ENCODE results near the gene UNKL. TPM values are rescaled to one million over a fixed set of nuclear protein-coding genes. Genes with fewer than 3 reads are reported as not detected.

Gene UNKL
- total and polyA plus RNA-seq, 2 donors (not counting 1 experiment from before 2014, with no cell fraction given), result 53.9 to 178 TPM

DNA sequence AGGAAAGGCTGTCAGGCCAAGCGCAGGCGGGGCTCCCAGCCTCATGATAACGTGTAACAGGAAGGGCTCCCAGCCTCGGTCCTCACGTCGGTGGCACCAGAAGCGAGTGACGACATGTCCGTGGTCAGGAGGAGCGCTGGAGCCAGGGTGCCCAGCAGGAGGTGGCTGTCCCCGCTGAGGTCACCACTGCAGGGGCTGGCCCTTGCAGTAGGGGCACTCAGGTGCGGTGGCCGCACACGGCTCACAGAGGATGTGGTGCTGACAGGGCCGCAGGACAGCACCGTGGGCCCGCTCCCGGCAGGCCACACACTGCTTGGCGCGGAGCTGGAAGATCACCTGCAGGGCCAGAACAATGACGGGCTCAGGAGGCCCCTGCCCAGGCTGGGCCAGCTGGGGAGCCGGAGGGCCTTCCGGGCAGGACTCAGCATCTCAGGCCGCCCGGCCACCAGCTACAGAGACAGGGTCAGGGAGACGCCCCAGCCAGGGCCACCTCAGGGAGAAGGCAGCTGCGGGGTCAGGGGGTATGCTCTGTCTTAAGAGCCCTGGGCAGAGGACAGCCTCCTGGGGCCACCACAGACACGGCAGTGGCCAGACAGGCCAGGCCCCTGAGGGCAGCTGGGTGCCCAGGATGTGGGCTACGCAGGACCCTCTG, 48.3 kb downstream of the UNKL start:
- ChIA-PET POLR2A (no interaction called here), CTCF (interaction anchor here (0.9 kb wide), 1 partner anchor 19 kb away, joined by 3 read pairs; no protein-coding TSS in a partner anchor)
- Histone ChIP-seq H3K4me3 (ENCODE audit: control extremely low read depth in 1 of 5, extremely low read depth in 1 of 5, insufficient read depth in 1 of 5, low read depth in 2 of 5, low read length in 4 of 5) (no peak overlapping the region), H3K4me1 (ENCODE audit: control insufficient read depth in 2 of 2, insufficient read depth in 2 of 2, low read length in 2 of 2) (no peaks in the 10 kb centered on the region), H3K4me2 (replicated peaks; ENCODE audit: low read depth, low read length, poor library complexity, severe bottlenecking) (no peak overlapping the region), H2AFZ (ENCODE audit: insufficient read depth, low read depth, low read length, poor library complexity, severe bottlenecking) (no peak overlapping the region), H3K27me3 (replicated peaks in 1 of 4; ENCODE audit: control extremely low read depth in 1 of 4, control insufficient read depth in 3 of 4, insufficient read depth in 4 of 4, low read length in 3 of 4) (no peaks in the 10 kb centered on the region), H3K9ac (ENCODE audit: low read length) (no peak overlapping the region), H3K79me2 (ENCODE audit: control insufficient read depth, insufficient read depth, low read length) (peaks cover 13% of the 10 kb centered on the region), H3K27ac (ENCODE audit: low read length in 2 of 2) (no peak overlapping the region), H3K9me3 (ENCODE audit: control extremely low read depth in 1 of 3, control insufficient read depth in 2 of 3, insufficient read depth in 1 of 3, low read length in 2 of 3) (peaks cover 0 to 2% (median 0%) of the 10 kb centered on the region in 3 donors), H3K36me3 (replicated peaks in 1 of 2; ENCODE audit: control extremely low read depth in 1 of 2, control insufficient read depth in 1 of 2, extremely low read depth in 1 of 2, insufficient read depth in 2 of 2, low read length in 1 of 2) (peaks cover 0 to 57% of the 10 kb centered on the region in 2 experiments), H4K20me1 (ENCODE audit: control insufficient read depth, insufficient read depth, low read length, poor library complexity, severe bottlenecking) (peaks cover 44% of the 10 kb centered on the region)
- TF ChIP-seq CTCF (IDR thresholded peaks at IDR 0.05), result no peak
- TF ChIP-seq EZH2 (IDR thresholded peaks at IDR 0.05; ENCODE audit: borderline replicate concordance, insufficient read depth, low read depth, low read length, poor library complexity, severe bottlenecking), result no peak
- no peak overlapping the region for H3K4me3 Mint-ChIP-seq
- no peaks in the 10 kb centered on the region for H3K27me3 Mint-ChIP-seq
- intact Hi-C loops (cut with micrococcal nuclease), result no loop called here
- 96% methylated on average over 29 of the region's 29 CpGs for WGBS (ENCODE audit: insufficient coverage)
- peaks cover 2% of the 10 kb centered on the region for H3K4me1 Mint-ChIP-seq
- no peak overlapping the region for H3K27ac Mint-ChIP-seq
- no peaks in the 10 kb centered on the region for H3K9me3 Mint-ChIP-seq (ENCODE audit: insufficient read depth)
- DNase-seq (no peak), ATAC-seq (ENCODE audit: low read depth) (no peak)

DNA sequence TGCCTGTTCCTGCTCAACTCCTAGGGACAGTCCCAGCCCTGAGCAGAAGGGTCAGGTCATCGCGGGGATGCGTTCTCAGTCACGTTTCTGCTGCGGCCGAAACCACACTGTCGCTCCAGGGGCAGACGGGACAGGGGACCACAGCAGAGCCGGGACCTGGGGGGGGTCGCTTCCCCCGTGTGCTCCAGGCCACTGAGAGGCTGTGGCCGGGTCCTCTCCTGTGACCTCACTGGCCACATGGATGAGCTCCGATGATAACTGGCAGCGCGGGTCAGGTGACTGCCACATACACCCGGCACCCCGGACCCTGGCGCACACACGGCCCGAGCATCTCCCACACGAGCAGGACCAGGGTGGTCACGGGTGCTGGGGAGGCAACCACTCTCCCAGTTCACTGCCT, 50.0 kb downstream of the UNKL start:
- POLR2A ChIA-PET, result no interaction called here
- no peak for DNase-seq
- peaks cover 2% of the 10 kb centered on the region for H3K4me1 Mint-ChIP-seq
- CTCF ChIA-PET, result interaction anchor here (0.7 to 4.0 kb wide), 16 partner anchors 9 to 313 kb away, joined by 3 to 20 read pairs (median 4); partner anchors contain the start of genes JPT2 and UQCC4
- H3K9me3 Mint-ChIP-seq (ENCODE audit: insufficient read depth), result no peaks in the 10 kb centered on the region
- 91% methylated on average over 22 of the region's 22 CpGs for WGBS (ENCODE audit: insufficient coverage)
- TF ChIP-seq EZH2 (IDR thresholded peaks at IDR 0.05; ENCODE audit: borderline replicate concordance, insufficient read depth, low read depth, low read length, poor library complexity, severe bottlenecking) (no peak), CTCF (IDR thresholded peaks at IDR 0.05) (no peak)
- H3K4me2 ChIP-seq (replicated peaks; ENCODE audit: low read depth, low read length, poor library complexity, severe bottlenecking), result no peak overlapping the region
- no peak for ATAC-seq (ENCODE audit: low read depth)
- intact Hi-C loops (cut with micrococcal nuclease), result no loop called here
- H3K4me1 ChIP-seq (ENCODE audit: control insufficient read depth in 2 of 2, insufficient read depth in 2 of 2, low read length in 2 of 2), result no peaks in the 10 kb centered on the region
- no peak overlapping the region for H3K27ac ChIP-seq (ENCODE audit: low read length in 2 of 2)
- no peak overlapping the region for H3K9ac ChIP-seq (ENCODE audit: low read length)
- H2AFZ ChIP-seq (ENCODE audit: insufficient read depth, low read depth, low read length, poor library complexity, severe bottlenecking), result no peak overlapping the region
- H3K4me3 ChIP-seq (ENCODE audit: control extremely low read depth in 1 of 5, extremely low read depth in 1 of 5, insufficient read depth in 1 of 5, low read depth in 2 of 5, low read length in 4 of 5), result no peak overlapping the region
- H3K9me3 ChIP-seq (ENCODE audit: control extremely low read depth in 1 of 3, control insufficient read depth in 2 of 3, insufficient read depth in 1 of 3, low read length in 2 of 3), result peaks cover 0 to 2% (median 0%) of the 10 kb centered on the region in 3 donors
- H3K27ac Mint-ChIP-seq, result no peak overlapping the region
- no peak overlapping the region for H3K4me3 Mint-ChIP-seq
- H3K79me2 ChIP-seq (ENCODE audit: control insufficient read depth, insufficient read depth, low read length), result peaks cover 24% of the 10 kb centered on the region
- H3K27me3 ChIP-seq (replicated peaks in 1 of 4; ENCODE audit: control extremely low read depth in 1 of 4, control insufficient read depth in 3 of 4, insufficient read depth in 4 of 4, low read length in 3 of 4), result no peaks in the 10 kb centered on the region
- no peaks in the 10 kb centered on the region for H3K27me3 Mint-ChIP-seq
- H3K36me3 ChIP-seq (replicated peaks in 1 of 2; ENCODE audit: control extremely low read depth in 1 of 2, control insufficient read depth in 1 of 2, extremely low read depth in 1 of 2, insufficient read depth in 2 of 2, low read length in 1 of 2), result peaks cover 0 to 61% of the 10 kb centered on the region in 2 experiments
- peaks cover 52% of the 10 kb centered on the region for H4K20me1 ChIP-seq (ENCODE audit: control insufficient read depth, insufficient read depth, low read length, poor library complexity, severe bottlenecking)

Measured in B cell (primary cell).